ENCODE data around the gene DPP4.

The DPP4 gene

GRCh38 chr2:162085090-162085891 lies 11.3 kb upstream of the DPP4 start:
- DNase-seq = no peak

DNA sequence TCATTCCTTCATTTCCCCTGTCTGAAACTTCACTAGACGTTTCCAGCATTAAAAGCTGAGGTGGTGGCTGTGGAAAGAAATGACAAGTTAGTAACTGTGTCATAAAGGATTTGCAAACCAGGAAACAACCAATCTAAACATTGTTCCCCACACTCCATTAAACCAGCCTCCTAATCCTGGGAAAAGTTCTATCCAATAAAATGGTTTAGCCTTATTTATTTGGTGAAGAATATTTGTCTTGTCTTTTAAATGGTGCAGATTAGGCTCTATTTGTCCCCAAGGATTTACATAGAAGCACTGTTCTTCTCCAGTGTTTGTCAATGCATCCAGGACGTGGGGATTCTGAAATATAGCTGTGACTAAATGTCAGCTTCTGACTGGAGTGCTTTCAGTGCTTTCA lies 10.5 kb upstream of the DPP4 start:
- no peak for DNase-seq

DNA sequence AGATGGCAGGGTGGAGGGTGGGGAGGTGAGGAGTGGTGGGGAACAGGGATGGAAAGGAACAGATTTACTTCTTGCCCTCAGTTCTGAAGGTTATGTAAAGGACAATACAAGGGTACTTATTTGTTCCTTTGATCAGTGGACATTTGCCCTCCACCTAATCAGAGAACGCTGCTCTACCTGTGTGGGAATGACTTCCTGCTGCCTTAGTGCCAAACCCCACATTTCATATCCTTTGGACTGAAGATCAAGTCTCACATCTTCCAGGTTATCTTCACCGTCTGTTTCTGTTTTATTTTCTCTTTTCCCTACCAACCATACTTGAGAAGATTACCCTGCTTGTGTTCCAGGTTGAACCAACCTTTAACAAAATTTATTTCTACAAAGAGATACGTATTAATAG lies 8.7 kb upstream of the DPP4 start:
- DNase-seq = no peak

GRCh38 chr2:162082036-162082435 lies 8.0 kb upstream of the DPP4 start:
- DNase-seq = no peak

DNA sequence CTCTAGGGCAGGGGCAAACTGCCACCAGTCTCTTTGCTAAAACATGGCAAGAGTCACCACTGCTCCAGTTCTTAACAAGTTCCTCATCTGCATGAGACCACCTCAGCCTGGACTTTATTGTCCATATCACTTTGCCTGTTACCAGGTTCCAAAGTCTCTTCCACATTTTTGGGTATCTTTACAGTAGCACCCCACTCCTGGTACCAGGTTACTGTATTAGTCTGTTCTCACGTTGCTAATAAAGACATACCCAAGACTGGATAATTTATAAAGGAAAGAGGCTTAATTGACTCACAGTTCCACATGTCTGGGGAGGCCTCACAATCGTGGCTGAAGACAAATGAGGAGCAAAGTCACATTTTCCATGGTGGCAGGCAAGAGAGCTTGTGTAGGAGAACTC lies 5.5 kb upstream of the DPP4 start:
- no peak for DNase-seq

DNA sequence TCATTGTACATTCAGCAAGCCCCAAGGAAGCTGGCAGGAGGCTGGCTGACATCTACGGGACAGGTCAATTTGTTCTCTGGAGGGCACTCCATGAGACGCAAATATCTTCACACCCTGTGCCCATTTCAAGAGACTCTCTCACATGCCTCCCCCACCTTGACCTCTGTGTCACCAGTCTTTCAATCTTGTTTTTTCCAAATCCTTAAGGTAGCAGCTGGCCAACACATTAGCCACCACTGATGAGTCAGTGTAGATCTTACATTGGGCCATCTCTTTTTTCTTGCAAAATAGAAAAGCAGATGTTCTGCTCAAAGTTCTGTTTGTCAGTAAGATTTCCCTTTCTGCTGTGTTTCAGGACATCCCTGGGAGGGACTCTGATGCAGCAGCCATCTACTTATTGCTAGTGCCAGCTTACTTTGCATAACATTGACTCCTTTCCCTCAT lies 1.7 kb upstream of the DPP4 start:
- DNase-seq = no peak

GRCh38 chr2:162074928-162075688 lies 1.1 kb upstream of the DPP4 start:
- no peak for DNase-seq

DNA sequence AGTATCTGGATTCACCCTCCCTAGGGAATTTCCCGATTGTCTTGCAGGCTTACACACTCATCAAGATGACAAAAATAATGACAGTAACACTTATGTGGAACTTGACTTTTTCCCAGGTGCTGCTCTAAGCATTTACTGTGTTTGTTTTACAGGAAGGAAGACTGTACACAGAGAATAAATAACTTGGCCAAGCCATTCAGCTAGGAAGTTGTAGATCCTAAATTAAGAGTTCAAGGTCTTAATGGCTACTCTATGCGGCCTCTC lies 549 bp upstream of the DPP4 start:
- no peak for DNase-seq

DNA sequence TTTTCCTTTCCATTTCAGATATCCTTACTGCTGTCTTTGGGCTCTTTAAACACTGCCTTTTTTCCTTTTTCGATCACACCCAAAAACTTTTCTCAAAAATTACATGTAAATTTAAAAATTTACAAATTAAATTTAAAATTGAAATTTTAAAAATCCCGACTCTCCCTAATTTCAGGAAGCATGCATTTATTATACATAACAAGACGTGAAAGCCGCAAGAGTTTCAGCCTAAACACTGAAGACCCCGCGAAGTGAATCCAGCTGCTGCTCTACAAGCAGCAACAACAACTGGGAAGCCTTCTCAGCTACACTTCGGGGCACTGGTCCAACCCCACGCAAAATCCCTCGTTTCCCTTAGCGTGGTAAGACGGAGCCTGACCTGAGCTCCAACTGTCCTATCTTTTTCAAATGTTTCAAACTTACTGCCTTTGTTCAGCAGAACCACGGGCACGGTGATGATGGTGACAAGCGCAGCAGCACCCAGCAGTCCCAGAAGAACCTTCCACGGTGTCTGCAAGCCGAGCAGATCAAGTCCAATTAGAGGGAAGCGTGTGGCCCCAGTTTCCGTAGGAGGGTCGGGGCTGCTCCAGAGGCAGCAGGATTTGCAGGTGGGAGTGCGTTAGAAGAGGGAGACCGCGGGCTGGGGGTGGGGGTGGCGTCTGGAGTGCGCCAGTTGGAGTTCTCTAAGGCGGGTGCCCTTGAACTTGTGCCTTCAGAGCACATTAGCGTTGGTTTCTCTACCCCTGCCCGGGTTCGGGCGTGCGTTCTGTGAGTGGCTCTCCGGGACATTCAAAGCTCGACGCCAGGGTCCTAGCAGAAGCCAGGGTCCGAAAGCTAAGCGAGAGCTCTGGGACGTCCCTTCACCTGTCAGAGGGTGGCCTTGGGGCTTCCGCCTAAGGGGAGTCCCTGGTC lies 783 bp downstream of the DPP4 start:
- peak; percentile 38 for DNase-seq

DNA sequence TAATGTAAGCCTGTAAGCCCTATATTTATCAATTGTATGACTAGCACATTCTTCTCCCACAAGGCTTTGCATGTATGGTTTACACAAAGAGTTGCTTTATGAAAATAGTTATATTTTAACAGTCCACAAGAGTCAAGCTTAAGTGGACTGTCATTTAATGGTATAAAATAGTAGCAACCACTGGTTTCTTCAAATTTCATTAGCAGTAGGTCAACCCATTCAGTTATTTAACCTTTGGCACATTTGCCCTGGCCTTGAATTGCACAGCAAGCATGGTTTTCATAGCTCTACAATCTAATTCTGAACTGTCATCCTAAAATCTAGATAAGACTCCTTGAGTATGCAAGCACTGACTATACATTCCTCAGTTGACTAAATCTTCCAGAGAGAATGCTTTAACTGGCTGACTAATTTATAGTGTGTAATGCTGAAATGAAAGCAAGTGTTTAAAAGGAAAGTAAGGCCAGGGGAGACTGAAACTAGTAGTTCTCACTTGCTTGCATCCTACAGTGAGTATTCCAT lies 1.8 kb downstream of the DPP4 start:
- DNase-seq = no peak

GRCh38 chr2:162071001-162071400 lies 3.0 kb downstream of the DPP4 start:
- no peak for DNase-seq

- DNase-seq = no peak
These were observed 3.6 kb downstream of the DPP4 start for GRCh38 chr2:162070228-162070936.

GRCh38 chr2:162069267-162069903 lies 4.6 kb downstream of the DPP4 start:
- DNase-seq = no peak

GRCh38 chr2:162067596-162067995 lies 6.4 kb downstream of the DPP4 start:
- DNase-seq = no peak

DNA sequence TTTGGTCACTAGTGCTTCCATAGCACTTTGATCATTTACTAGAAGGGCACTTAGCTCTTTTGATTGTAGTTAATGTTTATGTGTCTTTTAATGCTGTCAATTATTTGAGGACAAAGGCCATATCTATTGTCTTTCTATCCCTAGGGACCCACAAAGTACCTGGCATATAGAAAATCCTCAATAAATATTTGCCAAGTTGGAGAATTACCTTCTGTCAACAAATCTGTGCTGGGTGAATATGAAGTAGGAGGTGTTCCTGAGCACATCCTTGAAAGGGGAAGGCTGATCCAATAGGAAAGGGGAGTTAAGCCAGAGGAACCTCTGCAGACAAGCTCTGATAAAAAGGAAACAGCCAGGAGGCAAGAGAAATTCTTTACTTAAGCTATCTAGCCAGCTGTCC lies 8.2 kb downstream of the DPP4 start:
- no peak for DNase-seq

- DNase-seq = no peak
These were observed 10.1 kb downstream of the DPP4 start for GRCh38 chr2:162063899-162064298.

- no peak for DNase-seq
These were observed 10.7 kb downstream of the DPP4 start for GRCh38 chr2:162063281-162063680.

GRCh38 chr2:162062559-162062958 lies 11.5 kb downstream of the DPP4 start:
- DNase-seq = no peak

DNA sequence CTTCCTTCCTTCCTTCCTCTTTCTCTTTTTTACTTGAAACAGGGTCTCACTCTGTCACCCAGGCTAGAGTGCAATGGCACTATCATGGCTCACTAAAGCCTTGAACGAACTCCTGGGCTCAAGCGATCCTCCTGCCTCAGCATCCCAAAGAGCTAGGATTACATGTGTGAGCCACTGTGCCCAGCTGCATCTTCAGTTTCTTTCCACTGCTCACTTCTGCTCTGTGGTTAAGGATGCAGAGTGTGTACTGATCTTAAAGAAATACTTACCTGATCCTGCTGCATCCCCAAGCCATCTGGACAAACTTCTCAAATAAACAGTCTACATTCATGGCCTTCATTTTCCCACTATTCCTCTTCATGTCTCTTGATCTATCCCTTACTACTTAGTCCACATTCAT lies 13.0 kb downstream of the DPP4 start:
- DNase-seq = no peak

DNA sequence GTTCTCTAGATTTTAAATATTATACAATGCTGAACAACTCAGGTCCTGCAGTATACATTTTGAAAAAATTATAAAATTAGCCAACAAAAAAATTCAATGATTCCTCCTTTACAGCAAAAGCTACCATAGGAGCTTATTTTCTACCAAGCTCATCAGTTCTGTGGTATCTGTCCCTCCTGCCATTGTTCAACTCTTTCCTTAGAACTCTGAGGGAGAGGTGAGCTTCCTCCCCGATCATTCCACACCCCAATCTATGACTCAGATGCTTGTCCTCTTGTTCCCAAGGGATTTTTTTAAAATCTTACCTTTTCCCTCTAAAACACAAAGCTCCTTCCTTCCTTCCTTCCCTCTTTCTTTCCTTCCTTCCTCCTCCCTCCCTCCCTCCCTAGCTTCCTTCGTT lies 13.5 kb downstream of the DPP4 start:
- DNase-seq = no peak

- DNase-seq = peak; percentile 29
These were observed 14.9 kb downstream of the DPP4 start for GRCh38 chr2:162058973-162059668.

DNA sequence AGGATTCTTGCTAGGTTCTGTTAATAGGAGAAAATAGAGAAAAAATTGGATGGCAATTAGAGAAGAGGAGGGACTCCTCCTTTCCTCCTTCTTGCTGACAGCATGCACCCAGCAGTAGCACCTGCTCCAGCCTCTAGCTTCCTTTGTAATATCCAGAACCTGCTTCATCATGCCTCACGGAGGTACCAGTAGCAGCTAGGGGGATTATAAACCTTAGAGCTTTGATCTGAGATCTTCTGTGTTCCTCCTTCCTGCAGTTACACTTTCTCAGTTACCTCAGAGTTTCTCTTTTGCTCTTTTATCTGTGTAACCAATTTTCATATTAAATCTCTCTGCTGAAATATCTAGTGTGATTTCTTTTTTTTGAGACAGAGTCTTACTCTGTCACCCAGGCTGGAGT lies 16.6 kb downstream of the DPP4 start:
- DNase-seq = no peak
